ENCODE results near the gene PRELID2.
"Not testable (repeated sequence)": the region's sequence is repeated elsewhere in the genome, so short reads cannot be mapped to it uniquely, and the experiment has no call there.

PRELID2 gene

GRCh38 chr5:145729956-145730355 lies 105.2 kb downstream of the PRELID2 start:
- not testable (repeated sequence) for DNase-seq

- DNase-seq = no peak
These were observed 111.6 kb downstream of the PRELID2 start for GRCh38 chr5:145723516-145723915.

- no peak for DNase-seq
These were observed 116.2 kb downstream of the PRELID2 start for GRCh38 chr5:145718956-145719355.

GRCh38 chr5:145715412-145715811 lies 119.7 kb downstream of the PRELID2 start:
- DNase-seq = no peak

GRCh38 chr5:145712245-145712644 lies 122.9 kb downstream of the PRELID2 start:
- no peak for DNase-seq

- no peak for DNase-seq
These were observed 123.7 kb downstream of the PRELID2 start for GRCh38 chr5:145711417-145711816.

Data from activated CD8-positive, alpha-beta memory T cell treated with anti-CD3 and anti-CD28 coated beads, Interleukin-2, amount 50 U/mL, for 48 hours (primary cell).